ENCODE results near the gene SNX6.
A peak's percentile ranks its signal among the peaks of the same experiment; 100 is the strongest.
"Not testable (repeated sequence)": the region's sequence is repeated elsewhere in the genome, so short reads cannot be mapped to it uniquely, and the experiment has no call there.

The SNX6 gene

DNA sequence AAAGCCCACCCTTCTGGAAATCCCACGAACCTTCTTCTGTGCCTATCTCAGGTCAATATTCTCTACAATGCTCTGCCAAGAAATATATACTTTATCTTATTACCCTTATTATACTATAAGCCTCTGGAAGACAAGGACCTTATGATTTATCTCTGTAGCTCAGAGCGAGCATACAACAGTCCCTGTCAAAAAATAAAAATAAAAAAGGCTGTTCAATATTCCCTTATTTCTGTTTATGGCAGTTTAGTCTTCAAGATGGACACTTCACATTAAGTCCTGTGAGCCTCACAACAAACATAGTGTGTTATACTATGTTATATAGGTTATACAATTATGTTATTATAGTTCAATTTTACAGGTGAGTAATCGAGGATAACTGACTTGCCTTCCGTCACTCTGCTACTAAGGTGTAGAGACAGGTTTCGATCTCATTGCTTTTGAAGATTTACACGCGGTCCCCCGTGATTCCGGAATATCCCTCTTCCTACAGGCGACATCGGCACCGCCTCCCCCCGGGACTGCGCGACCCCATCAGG, 91.0 kb downstream of the SNX6 start:
- ATAC-seq = no peak; the same call in 2 of the 3 replicates
- TF ChIP-seq BACH2 (CRISPR knock-in tag; IDR thresholded peaks at IDR 0.05; ENCODE audit: borderline replicate concordance) (no peak), OSR1 (CRISPR knock-in tag; IDR thresholded peaks at IDR 0.05) (no peak), ZC3H10 (CRISPR knock-in tag; IDR thresholded peaks at IDR 0.05) (no peak), ZFP30 (CRISPR knock-in tag; IDR thresholded peaks at IDR 0.05) (no peak), ISL1 (CRISPR knock-in tag; IDR thresholded peaks at IDR 0.05) (no peak)

DNA sequence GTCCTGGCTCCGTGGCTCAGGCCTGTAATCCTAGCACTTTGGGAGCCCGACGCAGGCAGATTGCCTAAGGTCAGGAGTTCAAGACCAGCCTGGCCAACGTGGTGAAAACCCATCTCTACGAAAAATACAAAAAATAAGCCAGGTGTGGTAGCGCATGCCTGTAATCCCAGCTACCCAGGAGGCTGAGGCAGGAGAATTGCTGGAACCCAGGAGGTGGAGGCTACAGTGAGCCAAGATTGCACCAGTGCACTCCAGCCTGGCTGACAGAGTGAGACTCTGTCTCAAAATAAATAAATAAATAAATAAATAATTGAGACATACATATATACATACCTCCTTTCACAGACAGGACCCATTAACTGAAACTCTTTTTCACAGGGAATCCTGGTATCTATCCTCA, 91.9 kb downstream of the SNX6 start:
- ATAC-seq = not testable (repeated sequence)

DNA sequence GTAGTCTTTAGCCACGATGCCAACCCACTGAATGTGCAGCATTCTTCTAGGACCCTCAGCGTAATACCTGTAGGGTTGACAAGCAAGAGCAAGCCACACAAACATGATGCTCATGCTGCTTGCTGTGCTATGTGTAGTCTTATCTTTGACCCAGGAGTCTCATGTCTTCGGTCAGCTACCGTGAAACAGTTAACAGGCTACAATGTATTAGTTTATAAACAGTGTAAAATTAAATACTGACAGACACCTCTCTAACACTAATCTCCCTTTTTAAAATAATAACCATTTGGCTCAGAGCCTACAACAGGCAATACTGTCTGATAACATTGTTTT, 92.3 kb downstream of the SNX6 start:
- no peak for ATAC-seq
- TF ChIP-seq ZC3H10 (CRISPR knock-in tag; IDR thresholded peaks at IDR 0.05) (no peak), CSDC2 (CRISPR knock-in tag; IDR thresholded peaks at IDR 0.05) (peak; percentile 12; the same call in 1 of the 2 replicates), ZNF565 (CRISPR knock-in tag; conservative IDR thresholded peaks at IDR 0.05; ENCODE audit: low read depth) (no peak), ZNF70 (CRISPR knock-in tag; IDR thresholded peaks at IDR 0.05) (no peak), ZFP30 (CRISPR knock-in tag; IDR thresholded peaks at IDR 0.05) (no peak)
- TF ChIP-seq, protein P1, sequence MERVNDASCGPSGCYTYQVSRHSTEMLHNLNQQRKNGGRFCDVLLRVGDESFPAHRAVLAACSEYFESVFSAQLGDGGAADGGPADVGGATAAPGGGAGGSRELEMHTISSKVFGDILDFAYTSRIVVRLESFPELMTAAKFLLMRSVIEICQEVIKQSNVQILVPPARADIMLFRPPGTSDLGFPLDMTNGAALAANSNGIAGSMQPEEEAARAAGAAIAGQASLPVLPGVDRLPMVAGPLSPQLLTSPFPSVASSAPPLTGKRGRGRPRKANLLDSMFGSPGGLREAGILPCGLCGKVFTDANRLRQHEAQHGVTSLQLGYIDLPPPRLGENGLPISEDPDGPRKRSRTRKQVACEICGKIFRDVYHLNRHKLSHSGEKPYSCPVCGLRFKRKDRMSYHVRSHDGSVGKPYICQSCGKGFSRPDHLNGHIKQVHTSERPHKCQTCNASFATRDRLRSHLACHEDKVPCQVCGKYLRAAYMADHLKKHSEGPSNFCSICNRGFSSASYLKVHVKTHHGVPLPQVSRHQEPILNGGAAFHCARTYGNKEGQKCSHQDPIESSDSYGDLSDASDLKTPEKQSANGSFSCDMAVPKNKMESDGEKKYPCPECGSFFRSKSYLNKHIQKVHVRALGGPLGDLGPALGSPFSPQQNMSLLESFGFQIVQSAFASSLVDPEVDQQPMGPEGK (CRISPR knock-in tag; IDR thresholded peaks at IDR 0.05; ENCODE audit: borderline replicate concordance) = no peak

DNA sequence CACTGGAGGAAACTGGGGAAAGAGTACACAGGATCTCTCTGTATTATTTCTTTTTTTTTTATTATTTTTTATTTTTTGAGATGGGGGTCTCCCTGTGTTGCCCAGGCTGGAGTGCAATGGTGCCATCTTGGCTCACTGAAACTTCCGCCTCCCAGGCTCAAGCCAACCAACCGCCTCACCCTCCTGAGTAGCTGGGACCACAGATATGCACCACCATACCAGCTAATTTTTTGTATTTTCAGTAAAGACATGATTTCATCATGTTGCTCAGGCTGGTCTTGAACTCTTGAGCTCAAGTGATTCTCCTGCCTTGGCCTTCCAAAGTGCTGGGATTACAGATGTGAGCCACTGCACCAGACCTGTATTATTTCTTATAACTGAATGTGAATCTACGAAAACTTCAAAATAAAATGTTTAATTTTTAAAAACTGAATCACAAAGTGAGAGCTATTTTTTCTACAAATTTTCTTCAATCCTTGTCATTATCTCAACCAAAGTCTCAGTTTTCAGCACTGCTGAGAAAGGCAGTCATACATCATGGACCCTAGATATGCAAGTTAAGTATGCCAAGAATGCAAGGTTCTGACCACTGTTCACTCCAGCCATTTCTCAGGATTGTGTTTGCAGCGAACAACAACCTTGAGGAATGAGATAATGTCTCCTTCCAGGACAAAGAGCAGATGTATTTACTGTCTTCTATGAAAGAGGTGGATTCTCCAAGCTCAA, 92.8 kb downstream of the SNX6 start:
- peak; percentile 14; the same call in 2 of the 3 replicates for ATAC-seq
- TF ChIP-seq ZFP30 (CRISPR knock-in tag; IDR thresholded peaks at IDR 0.05) (no peak), ISL1 (CRISPR knock-in tag; IDR thresholded peaks at IDR 0.05) (peak; percentile 29; the same call in 1 of the 2 replicates)
- TF ChIP-seq, protein P2, sequence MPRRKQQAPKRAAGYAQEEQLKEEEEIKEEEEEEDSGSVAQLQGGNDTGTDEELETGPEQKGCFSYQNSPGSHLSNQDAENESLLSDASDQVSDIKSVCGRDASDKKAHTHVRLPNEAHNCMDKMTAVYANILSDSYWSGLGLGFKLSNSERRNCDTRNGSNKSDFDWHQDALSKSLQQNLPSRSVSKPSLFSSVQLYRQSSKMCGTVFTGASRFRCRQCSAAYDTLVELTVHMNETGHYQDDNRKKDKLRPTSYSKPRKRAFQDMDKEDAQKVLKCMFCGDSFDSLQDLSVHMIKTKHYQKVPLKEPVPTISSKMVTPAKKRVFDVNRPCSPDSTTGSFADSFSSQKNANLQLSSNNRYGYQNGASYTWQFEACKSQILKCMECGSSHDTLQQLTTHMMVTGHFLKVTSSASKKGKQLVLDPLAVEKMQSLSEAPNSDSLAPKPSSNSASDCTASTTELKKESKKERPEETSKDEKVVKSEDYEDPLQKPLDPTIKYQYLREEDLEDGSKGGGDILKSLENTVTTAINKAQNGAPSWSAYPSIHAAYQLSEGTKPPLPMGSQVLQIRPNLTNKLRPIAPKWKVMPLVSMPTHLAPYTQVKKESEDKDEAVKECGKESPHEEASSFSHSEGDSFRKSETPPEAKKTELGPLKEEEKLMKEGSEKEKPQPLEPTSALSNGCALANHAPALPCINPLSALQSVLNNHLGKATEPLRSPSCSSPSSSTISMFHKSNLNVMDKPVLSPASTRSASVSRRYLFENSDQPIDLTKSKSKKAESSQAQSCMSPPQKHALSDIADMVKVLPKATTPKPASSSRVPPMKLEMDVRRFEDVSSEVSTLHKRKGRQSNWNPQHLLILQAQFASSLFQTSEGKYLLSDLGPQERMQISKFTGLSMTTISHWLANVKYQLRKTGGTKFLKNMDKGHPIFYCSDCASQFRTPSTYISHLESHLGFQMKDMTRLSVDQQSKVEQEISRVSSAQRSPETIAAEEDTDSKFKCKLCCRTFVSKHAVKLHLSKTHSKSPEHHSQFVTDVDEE (CRISPR knock-in tag; IDR thresholded peaks at IDR 0.05) = no peak

DNA sequence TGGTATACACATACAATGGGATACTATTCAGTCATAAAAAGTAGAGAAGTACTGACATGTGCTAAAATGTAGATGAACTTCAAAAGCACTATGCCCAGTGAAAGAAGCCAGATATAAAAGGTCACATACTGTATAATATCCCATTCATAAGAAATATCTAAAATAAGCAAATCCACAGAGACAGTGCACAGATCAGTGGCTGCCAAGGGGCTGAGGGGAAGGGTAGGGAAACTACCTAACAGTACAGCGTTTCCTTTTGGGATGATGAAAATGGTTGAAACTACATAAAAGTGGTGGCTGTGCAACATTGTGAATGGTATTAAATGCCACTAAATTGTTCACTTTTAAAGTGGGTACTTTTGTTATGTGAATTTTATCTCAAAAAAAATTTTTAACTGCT, 102.4 kb downstream of the SNX6 start:
- ATAC-seq = no peak
- TF ChIP-seq ZFP30 (CRISPR knock-in tag; IDR thresholded peaks at IDR 0.05) = no peak
- TF ChIP-seq, protein P1 (CRISPR knock-in tag; IDR thresholded peaks at IDR 0.05; ENCODE audit: borderline replicate concordance) = no peak
- TF ChIP-seq OSR1 (CRISPR knock-in tag; IDR thresholded peaks at IDR 0.05) = no peak
- no peak for TF ChIP-seq TOX (CRISPR knock-in tag; IDR thresholded peaks at IDR 0.05; ENCODE audit: borderline replicate concordance)

DNA sequence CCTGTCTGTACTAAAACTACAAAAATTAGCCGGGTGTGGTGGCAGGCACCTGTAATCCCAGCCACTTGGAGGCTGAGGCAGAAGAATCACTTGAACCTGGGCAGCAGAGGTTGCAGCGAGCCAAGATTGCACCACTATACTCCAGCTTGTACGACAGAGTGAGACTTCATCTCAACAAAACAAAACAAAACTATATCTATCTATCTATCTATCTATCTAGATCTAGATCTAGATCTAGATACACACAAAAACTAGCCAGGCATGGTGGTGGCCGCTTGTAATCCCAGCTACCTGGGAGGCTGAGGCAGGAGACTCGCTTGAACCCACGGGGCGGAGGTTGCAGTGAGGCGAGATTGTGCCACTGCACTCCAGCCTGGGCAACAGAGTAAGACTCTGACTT, 105.7 kb downstream of the SNX6 start:
- not testable (repeated sequence) for ATAC-seq

DNA sequence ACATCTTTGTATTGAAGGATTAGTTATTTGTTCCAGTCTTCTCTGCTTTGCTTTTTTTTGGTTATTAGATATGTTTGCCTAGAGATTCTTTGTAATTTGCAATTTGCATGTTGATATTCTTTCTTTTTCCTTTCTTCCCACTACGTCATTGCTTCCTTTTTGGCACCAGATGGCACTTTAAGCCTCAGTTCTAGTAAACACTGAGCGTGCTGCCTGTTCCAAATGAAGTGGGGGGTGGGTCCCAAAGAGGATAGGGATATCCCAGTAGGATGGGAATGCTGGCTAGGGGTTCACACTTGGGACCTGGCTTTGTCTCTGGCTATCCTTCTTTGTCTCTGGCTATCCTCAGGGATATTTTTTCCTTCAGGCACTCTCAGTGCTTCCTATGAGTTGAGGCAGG, 107.5 kb downstream of the SNX6 start:
- no peak for TF ChIP-seq ESRRG (CRISPR knock-in tag; IDR thresholded peaks at IDR 0.05)
- no peak for TF ChIP-seq PPARA (CRISPR knock-in tag; IDR thresholded peaks at IDR 0.05; ENCODE audit: borderline replicate concordance)
- ATAC-seq = no peak

DNA sequence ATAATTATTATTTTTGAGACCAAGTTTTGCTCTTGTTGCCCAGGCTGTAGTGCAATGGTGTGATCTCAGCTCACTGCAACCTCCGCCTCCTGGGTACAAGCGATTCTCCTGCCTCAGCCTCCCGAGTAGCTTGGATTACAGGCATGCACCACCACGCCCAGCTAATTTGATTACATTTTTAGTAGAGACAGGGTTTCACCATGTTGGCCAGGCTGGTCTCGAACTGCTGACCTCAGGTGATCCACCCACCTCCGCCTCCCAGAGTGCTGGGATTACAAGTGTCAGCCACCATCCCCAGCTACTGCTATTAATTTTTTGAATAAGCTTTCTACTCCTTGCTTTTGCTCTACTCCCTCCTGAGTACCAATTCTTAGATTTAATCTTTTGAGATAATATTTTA, 108.9 kb downstream of the SNX6 start:
- ATAC-seq = not testable (repeated sequence)

DNA sequence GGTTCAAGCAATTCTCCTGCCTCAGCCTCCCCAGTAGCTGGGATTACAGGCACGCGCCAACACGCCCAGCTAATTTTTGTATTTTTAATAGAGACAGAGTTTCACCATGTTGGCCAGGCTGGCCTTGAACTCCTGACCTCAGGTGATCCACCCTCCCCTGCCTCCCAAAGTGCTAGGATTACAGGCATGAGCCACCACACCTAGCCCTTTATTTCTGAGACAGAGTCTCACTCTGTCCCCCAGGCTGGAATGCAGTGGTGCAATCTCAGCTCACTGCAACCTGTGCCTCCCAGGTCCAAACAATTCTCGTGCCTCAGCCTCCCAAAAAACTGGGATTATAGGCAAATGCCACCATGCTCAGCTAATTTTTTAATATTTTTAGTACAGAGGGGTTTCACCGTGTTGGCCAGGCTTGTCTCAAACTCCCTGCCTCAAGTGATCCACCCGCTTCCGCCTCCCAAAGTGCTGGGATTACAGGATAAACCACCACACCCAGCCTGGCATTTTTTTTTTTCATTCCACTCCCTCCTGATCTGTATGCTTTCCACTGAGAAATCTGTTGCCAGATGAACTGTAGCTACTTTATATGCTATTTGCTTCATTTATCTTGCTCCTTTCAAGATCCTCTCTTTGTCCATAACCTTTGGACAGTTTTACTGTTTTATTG, 109.5 kb downstream of the SNX6 start:
- not testable (repeated sequence) for ATAC-seq

All from SK-N-SH treated with all-trans-retinoic acid at 6 μM for 48 hours (cell line).